Ishikawa (cell line): ENCODE data around the gene C1orf21.

Experiments
- CEBPB ChIP-seq: IDR thresholded peaks from 2 replicates; pipeline ENCODE4 v1.6.1; 2012
- CREB1 ChIP-seq: IDR thresholded peaks from 2 replicates; pipeline ENCODE4 v1.6.1; 2012; ENCODE audit warnings: low read depth
- EGR1 ChIP-seq: IDR thresholded peaks from 2 replicates; pipeline ENCODE4 v1.6.1; 2012
- EP300 ChIP-seq: IDR thresholded peaks from 2 replicates; pipeline ENCODE4 v1.6.1; 2012; ENCODE audit warnings: borderline replicate concordance
- FOXM1 ChIP-seq: IDR thresholded peaks from 2 replicates; pipeline ENCODE4 v1.6.1; 2012; ENCODE audit warnings: low read depth, borderline replicate concordance
- MAX ChIP-seq: IDR thresholded peaks from 2 replicates; pipeline ENCODE4 v1.6.1; 2012
- NFIC ChIP-seq: IDR thresholded peaks from 2 replicates; pipeline ENCODE4 v1.6.1; 2012
- RAD21 ChIP-seq: IDR thresholded peaks from 2 replicates; pipeline ENCODE4 v1.6.1; 2012; ENCODE audit warnings: low read depth
- TAF1 ChIP-seq: IDR thresholded peaks from 2 replicates; pipeline ENCODE4 v1.6.1; 2012; ENCODE audit warnings: low read depth, mild to moderate bottlenecking
- TCF12 ChIP-seq: IDR thresholded peaks from 2 replicates; pipeline ENCODE4 v1.6.1; 2012; ENCODE audit warnings: low read depth
- TEAD4 ChIP-seq: IDR thresholded peaks from 2 replicates; pipeline ENCODE4 v1.6.1; 2012
- USF1 ChIP-seq: IDR thresholded peaks from 2 replicates; pipeline ENCODE4 v1.6.1; 2012
- YY1 ChIP-seq: IDR thresholded peaks from 2 replicates; pipeline ENCODE4 v1.6.1; 2012; ENCODE audit warnings: low read depth
- ZBTB7A ChIP-seq: IDR thresholded peaks from 2 replicates; pipeline ENCODE4 v1.6.1; 2012; ENCODE audit warnings: low read depth
- TF ChIP-seq, protein P1 (sequence below): IDR thresholded peaks from 2 replicates; pipeline ENCODE4 v1.6.1; 2012; ENCODE audit warnings: low read depth, mild to moderate bottlenecking

C1orf21 gene

DNA sequence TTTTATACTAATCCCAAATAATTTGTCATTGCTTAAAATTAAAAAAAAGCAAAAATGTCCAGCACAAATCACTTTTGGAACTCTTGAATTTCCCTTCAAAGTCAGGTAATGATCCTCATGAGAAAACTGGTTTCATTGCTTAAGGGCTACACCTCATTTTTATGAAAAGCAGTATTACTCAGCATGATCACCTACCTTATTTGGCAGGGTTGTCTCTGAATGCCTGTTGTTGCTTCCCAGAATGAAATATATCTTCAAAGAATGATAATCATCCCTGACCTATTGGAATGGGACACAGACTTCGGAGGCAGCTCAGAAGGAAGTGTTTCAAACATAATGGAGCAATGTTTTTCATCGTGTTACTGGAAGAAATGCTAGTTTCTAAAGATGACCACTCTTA lies 29.7 kb downstream of the C1orf21 start:
- TF ChIP-seq NFIC (no peak), CEBPB (no peak), CREB1 (no peak), EGR1 (no peak), EP300 (no peak), MAX (no peak), FOXM1 (no peak), ZBTB7A (no peak), YY1 (no peak)
- TF ChIP-seq, protein P1, sequence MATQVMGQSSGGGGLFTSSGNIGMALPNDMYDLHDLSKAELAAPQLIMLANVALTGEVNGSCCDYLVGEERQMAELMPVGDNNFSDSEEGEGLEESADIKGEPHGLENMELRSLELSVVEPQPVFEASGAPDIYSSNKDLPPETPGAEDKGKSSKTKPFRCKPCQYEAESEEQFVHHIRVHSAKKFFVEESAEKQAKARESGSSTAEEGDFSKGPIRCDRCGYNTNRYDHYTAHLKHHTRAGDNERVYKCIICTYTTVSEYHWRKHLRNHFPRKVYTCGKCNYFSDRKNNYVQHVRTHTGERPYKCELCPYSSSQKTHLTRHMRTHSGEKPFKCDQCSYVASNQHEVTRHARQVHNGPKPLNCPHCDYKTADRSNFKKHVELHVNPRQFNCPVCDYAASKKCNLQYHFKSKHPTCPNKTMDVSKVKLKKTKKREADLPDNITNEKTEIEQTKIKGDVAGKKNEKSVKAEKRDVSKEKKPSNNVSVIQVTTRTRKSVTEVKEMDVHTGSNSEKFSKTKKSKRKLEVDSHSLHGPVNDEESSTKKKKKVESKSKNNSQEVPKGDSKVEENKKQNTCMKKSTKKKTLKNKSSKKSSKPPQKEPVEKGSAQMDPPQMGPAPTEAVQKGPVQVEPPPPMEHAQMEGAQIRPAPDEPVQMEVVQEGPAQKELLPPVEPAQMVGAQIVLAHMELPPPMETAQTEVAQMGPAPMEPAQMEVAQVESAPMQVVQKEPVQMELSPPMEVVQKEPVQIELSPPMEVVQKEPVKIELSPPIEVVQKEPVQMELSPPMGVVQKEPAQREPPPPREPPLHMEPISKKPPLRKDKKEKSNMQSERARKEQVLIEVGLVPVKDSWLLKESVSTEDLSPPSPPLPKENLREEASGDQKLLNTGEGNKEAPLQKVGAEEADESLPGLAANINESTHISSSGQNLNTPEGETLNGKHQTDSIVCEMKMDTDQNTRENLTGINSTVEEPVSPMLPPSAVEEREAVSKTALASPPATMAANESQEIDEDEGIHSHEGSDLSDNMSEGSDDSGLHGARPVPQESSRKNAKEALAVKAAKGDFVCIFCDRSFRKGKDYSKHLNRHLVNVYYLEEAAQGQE = no peak

DNA sequence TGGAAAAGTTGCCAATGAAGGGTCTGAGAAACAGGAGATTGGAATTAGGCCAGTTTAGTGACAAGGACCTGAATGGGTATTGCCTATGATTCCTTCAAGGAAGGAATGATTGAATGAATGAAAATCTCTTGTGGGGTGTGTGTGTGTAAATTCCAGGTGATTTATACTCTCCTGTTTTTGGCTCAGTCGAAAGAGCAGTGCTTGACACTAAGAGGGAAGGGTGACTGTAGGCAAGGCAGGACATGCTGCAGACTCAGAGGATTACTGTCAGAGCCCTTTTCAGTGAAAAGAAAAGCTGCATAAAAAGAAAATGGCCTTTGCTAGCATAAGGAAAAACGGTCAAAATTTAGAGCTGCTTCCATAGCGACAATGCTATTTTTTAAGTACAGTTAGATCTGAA lies 30.1 kb downstream of the C1orf21 start:
- TF ChIP-seq, protein P1 = no peak

DNA sequence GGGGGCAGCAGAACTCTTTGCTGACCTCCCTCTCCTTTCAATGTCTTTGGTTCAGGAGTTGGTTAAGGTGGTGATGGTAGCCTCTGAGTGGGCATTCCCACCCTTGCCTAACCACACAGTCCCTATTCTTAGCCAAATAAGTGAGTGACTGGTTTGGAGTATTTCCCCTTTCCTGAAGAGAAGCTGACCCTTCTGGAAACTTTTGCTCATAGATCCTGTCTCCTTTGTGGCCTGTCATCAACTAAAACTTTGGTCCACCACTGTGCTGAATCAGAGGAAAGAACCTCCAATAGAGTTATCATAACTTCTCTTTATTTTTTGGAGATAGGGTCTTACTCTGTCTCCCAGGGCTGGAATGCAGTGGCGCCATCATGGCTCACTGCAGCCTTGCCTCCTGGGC lies 31.1 kb downstream of the C1orf21 start:
- TF ChIP-seq USF1 (no peak), EP300 (no peak), TCF12 (no peak), NFIC (no peak), TEAD4 (no peak), CREB1 (no peak), EGR1 (no peak), TAF1 (no peak), FOXM1 (no peak), CEBPB (no peak), RAD21 (no peak), YY1 (no peak), ZBTB7A (no peak), MAX (no peak)
- TF ChIP-seq, protein P1 = no peak

- TF ChIP-seq FOXM1 = no peak
- TF ChIP-seq EGR1 = no peak
- TF ChIP-seq USF1 = no peak
- TF ChIP-seq CREB1 = no peak
- TF ChIP-seq YY1 = no peak
- no peak for TF ChIP-seq TCF12
- TF ChIP-seq, protein P1 = no peak
- no peak for TF ChIP-seq NFIC
- no peak for TF ChIP-seq TAF1
- TF ChIP-seq TEAD4 = no peak
- TF ChIP-seq ZBTB7A = no peak
- TF ChIP-seq MAX = no peak
- no peak for TF ChIP-seq CEBPB
- no peak for TF ChIP-seq RAD21
- TF ChIP-seq EP300 = no peak
These were observed 32.0 kb downstream of the C1orf21 start for GRCh38 chr1:184418652-184419349.
